HEK293 (cell line): ENCODE data around the gene CRTAC1.

Experiments used
- CTCF ChIA-PET: fragments of 350-600 bp; formaldehyde crosslinking; extraction: SDS; loops from one replicate; lab custom pipeline; 2021; ENCODE audit warnings: antibody characterized with exemption; lab: Yijun Ruan, JAX
- POLR2A ChIA-PET: fragments of 300-600 bp; formaldehyde crosslinking; extraction: SDS; loops from one replicate; lab custom pipeline; 2020; ENCODE audit warnings: antibody characterized with exemption, inconsistent platforms; lab: Yijun Ruan, JAX
- H3K27ac ChIP-seq: fragments of 200-500 bp; sonication (Bioruptor generic); 2 replicates; pipeline ENCODE4 v1.5.1; 2014; ENCODE audit warnings: low read depth, low read length, control low read depth, inconsistent platforms; ENCODE audit errors: extremely low read depth
- H3K36me3 ChIP-seq, 2 experiments: fragments of 200-500 bp in 1 of 2; sonication (Bioruptor generic) in 1 of 2; 1 replicate in 1 of 2; 2 replicates in 1 of 2; pipeline ENCODE4 v1.5.1; 2014 to 2017; ENCODE audit warnings: inconsistent platforms in 2 of 2, low read length in 2 of 2; ENCODE audit not compliant: control insufficient read depth in 2 of 2, insufficient read depth in 1 of 2
- H3K4me1 ChIP-seq: fragments of 200-500 bp; sonication (Bioruptor generic); 2 replicates; pipeline ENCODE4 v1.5.1; 2014; ENCODE audit warnings: mild to moderate bottlenecking, low read length, inconsistent platforms; ENCODE audit not compliant: control insufficient read depth, insufficient read depth
- H3K4me3 ChIP-seq: 2 replicates; pipeline ENCODE4 v1.5.1; 2011; ENCODE audit warnings: low read depth, mild to moderate bottlenecking, control low read depth, low read length, moderate library complexity
- H3K9me3 ChIP-seq: fragments of 200-500 bp; sonication (Bioruptor generic); 2 replicates; pipeline ENCODE4 v1.5.1; 2014; ENCODE audit warnings: low read depth, low read length, inconsistent platforms; ENCODE audit not compliant: control insufficient read depth, insufficient read depth
- REST ChIP-seq: fragments of 450-650 bp; formaldehyde crosslinking; IDR thresholded peaks from 2 replicates; pipeline ENCODE4 v1.5.1; 2016; ENCODE audit warnings: missing biosample characterization, missing genetic modification characterization
- ZBTB17 ChIP-seq: fragments of 450-650 bp; formaldehyde crosslinking; IDR thresholded peaks from 2 replicates; pipeline ENCODE4 v1.5.1; 2016; ENCODE audit warnings: missing biosample characterization, missing genetic modification characterization
- ZNF202 ChIP-seq: fragments of 450-650 bp; formaldehyde crosslinking; IDR thresholded peaks from 2 replicates; pipeline ENCODE4 v1.5.1; 2016; ENCODE audit warnings: missing biosample characterization, missing genetic modification characterization, borderline replicate concordance
- ZNF239 ChIP-seq: fragments of 450-650 bp; formaldehyde crosslinking; IDR thresholded peaks from 2 replicates; pipeline ENCODE4 v1.5.1; 2016; ENCODE audit warnings: missing biosample characterization, missing genetic modification characterization
- ZNF510 ChIP-seq: fragments of 450-650 bp; formaldehyde crosslinking; IDR thresholded peaks from 2 replicates; pipeline ENCODE4 v1.5.1; 2018; ENCODE audit warnings: mild to moderate bottlenecking, missing genetic modification characterization, missing biosample characterization; ENCODE audit not compliant: insufficient replicate concordance
- ZNF521 ChIP-seq: fragments of 450-650 bp; formaldehyde crosslinking; IDR thresholded peaks from 2 replicates; pipeline ENCODE4 v1.5.1; 2017; ENCODE audit warnings: missing biosample characterization, mild to moderate bottlenecking, missing genetic modification characterization
- ZNF530 ChIP-seq: fragments of 450-650 bp; formaldehyde crosslinking; IDR thresholded peaks from 2 replicates; pipeline ENCODE4 v1.5.1; 2016; ENCODE audit warnings: low read depth, missing biosample characterization, missing genetic modification characterization
- ZNF544 ChIP-seq: fragments of 450-650 bp; formaldehyde crosslinking; IDR thresholded peaks from 2 replicates; pipeline ENCODE4 v1.5.0; 2017; ENCODE audit warnings: missing biosample characterization, missing genetic modification characterization
- ZNF548 ChIP-seq: fragments of 450-650 bp; formaldehyde crosslinking; IDR thresholded peaks from 2 replicates; pipeline ENCODE4 v1.5.1; 2016; ENCODE audit warnings: missing biosample characterization, missing genetic modification characterization
- ZNF624 ChIP-seq: fragments of 450-650 bp; formaldehyde crosslinking; IDR thresholded peaks from 2 replicates; pipeline ENCODE4 v1.5.1; 2017; ENCODE audit warnings: missing biosample characterization, missing genetic modification characterization
- ZNF785 ChIP-seq: fragments of 450-650 bp; formaldehyde crosslinking; IDR thresholded peaks from 2 replicates; pipeline ENCODE4 v1.5.1; 2016; ENCODE audit warnings: missing biosample characterization, missing genetic modification characterization
- ZSCAN30 ChIP-seq: fragments of 450-650 bp; IDR thresholded peaks from 2 replicates; pipeline ENCODE4 v1.5.1; 2018; ENCODE audit warnings: missing biosample characterization, mild to moderate bottlenecking, missing genetic modification characterization, moderate library complexity
- ZXDB ChIP-seq: fragments of 450-650 bp; formaldehyde crosslinking; IDR thresholded peaks from 2 replicates; pipeline ENCODE4 v1.5.1; 2016; ENCODE audit warnings: missing biosample characterization, missing genetic modification characterization
- TF ChIP-seq, protein P1 (sequence below): fragments of 450-650 bp; formaldehyde crosslinking; conservative IDR thresholded peaks from 2 replicates; pipeline ENCODE4 v1.5.1; 2016; ENCODE audit warnings: low read depth, missing biosample characterization, missing genetic modification characterization
- TF ChIP-seq, protein P2 (sequence below): fragments of 450-650 bp; formaldehyde crosslinking; IDR thresholded peaks from 2 replicates; pipeline ENCODE4 v1.5.1; 2016; ENCODE audit warnings: missing biosample characterization, missing genetic modification characterization
- TF ChIP-seq, protein P3 (sequence below): fragments of 450-650 bp; formaldehyde crosslinking; IDR thresholded peaks from 2 replicates; pipeline ENCODE4 v1.5.1; 2017; ENCODE audit warnings: missing biosample characterization, missing genetic modification characterization

Gene CRTAC1

DNA sequence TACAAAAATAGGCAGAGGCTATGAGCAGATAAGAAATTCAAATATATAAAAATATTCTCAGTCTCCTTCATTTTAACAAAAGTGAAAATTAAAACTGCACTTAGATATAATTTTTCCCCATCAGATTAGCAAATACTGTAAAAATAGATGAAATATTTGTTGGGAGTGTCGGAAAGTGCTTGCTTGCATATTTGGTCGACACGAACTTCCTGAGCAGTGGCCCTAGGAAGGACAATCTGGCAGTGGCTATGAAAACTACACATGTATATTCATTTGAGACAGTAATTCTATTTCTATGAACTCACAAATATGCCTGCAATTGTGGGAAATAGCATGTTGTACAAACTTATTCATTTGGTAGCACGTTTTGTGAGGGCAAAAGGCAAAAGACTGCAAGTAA, 99.4 kb downstream of the CRTAC1 start (continued):
- TF ChIP-seq, protein P1, sequence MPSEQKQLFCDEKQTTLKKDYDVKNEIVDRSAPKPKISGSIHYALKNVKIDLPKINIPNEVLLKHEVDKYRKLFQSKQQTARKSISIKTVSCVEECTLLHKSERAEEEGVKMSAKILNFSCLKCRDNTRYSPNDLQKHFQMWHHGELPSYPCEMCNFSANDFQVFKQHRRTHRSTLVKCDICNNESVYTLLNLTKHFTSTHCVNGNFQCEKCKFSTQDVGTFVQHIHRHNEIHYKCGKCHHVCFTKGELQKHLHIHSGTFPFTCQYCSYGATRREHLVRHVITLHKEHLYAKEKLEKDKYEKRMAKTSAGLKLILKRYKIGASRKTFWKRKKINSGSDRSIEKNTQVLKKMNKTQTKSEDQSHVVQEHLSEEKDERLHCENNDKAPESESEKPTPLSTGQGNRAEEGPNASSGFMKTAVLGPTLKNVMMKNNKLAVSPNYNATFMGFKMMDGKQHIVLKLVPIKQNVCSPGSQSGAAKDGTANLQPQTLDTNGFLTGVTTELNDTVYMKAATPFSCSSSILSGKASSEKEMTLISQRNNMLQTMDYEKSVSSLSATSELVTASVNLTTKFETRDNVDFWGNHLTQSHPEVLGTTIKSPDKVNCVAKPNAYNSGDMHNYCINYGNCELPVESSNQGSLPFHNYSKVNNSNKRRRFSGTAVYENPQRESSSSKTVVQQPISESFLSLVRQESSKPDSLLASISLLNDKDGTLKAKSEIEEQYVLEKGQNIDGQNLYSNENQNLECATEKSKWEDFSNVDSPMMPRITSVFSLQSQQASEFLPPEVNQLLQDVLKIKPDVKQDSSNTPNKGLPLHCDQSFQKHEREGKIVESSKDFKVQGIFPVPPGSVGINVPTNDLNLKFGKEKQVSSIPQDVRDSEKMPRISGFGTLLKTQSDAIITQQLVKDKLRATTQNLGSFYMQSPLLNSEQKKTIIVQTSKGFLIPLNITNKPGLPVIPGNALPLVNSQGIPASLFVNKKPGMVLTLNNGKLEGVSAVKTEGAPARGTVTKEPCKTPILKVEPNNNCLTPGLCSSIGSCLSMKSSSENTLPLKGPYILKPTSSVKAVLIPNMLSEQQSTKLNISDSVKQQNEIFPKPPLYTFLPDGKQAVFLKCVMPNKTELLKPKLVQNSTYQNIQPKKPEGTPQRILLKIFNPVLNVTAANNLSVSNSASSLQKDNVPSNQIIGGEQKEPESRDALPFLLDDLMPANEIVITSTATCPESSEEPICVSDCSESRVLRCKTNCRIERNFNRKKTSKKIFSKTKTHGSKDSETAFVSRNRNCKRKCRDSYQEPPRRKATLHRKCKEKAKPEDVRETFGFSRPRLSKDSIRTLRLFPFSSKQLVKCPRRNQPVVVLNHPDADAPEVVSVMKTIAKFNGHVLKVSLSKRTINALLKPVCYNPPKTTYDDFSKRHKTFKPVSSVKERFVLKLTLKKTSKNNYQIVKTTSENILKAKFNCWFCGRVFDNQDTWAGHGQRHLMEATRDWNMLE (tag by site-specific recombination), result no peak
- TF ChIP-seq ZNF548 (tag by site-specific recombination) (no peak), ZXDB (tag by site-specific recombination) (no peak), ZSCAN30 (no peak), ZNF530 (tag by site-specific recombination) (no peak), ZNF239 (tag by site-specific recombination) (no peak), ZNF202 (tag by site-specific recombination) (no peak), ZNF521 (tag by site-specific recombination) (no peak)
- TF ChIP-seq, protein P2, sequence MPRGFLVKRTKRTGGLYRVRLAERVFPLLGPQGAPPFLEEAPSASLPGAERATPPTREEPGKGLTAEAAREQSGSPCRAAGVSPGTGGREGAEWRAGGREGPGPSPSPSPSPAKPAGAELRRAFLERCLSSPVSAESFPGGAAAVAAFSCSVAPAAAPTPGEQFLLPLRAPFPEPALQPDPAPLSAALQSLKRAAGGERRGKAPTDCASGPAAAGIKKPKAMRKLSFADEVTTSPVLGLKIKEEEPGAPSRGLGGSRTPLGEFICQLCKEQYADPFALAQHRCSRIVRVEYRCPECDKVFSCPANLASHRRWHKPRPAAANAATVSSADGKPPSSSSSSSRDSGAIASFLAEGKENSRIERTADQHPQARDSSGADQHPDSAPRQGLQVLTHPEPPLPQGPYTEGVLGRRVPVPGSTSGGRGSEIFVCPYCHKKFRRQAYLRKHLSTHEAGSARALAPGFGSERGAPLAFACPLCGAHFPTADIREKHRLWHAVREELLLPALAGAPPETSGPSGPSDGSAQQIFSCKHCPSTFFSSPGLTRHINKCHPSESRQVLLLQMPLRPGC, result no peak

DNA sequence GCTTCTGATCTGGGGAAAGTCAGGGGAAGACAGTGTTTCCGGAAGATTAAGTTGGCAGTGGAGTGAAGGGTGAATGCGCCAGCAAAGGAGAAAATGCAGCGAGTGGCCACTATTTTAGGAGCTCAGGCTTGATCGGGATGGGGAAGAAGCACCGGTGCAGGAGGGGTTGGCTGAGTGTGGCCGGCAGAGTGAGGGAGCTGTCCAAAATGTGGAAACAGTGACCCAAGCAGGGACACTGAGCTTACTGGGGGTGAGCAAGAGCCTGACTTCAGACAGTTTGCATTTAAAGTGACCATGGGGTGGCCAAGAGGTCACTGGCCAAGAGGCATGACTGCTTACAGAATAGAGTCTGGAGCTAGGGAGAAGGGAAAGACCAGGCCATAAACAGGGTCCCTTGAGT, 101.5 kb downstream of the CRTAC1 start:
- no peak overlapping the region for H3K27ac ChIP-seq
- H3K4me1 ChIP-seq, result no peaks in the 10 kb centered on the region
- TF ChIP-seq ZNF544 (tag by site-specific recombination) (no peak), REST (peak; percentile 78)
- TF ChIP-seq, all 188 proteins: peak for 1
- ChIA-PET POLR2A (no interaction called here), CTCF (interaction anchor here (0.7 kb wide), 1 partner anchor 463 kb away, joined by 4 read pairs; no protein-coding TSS in a partner anchor)
- Histone ChIP-seq H3K36me3 (no peaks in the 10 kb centered on the region), H3K9me3 (no peaks in the 10 kb centered on the region), H3K4me3 (no peak overlapping the region)

DNA sequence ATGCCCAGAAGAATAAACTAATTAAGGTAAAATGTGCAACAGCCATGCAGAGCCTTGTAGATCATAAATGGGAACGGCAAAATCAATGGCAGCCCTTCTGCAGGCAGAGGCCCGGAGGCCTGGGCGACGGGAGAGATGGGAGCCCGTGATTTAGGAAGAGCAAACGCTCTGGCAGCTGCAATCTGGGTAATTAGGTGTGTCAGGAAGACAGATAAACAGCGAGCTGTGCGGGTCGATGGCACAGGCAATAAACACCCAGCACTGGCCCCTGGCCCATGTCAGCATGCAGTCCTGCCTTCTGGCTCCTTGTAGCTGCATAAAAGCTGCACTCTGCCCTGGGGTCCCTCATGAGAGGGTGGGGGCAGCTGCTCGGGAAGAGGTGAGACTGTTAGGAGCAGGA, 102.8 kb downstream of the CRTAC1 start:
- TF ChIP-seq ZNF785 (tag by site-specific recombination) (no peak), ZNF510 (no peak), ZNF624 (no peak), ZBTB17 (tag by site-specific recombination) (peak; percentile 36; the same call in 1 of the 2 replicates)
- TF ChIP-seq, protein P3, sequence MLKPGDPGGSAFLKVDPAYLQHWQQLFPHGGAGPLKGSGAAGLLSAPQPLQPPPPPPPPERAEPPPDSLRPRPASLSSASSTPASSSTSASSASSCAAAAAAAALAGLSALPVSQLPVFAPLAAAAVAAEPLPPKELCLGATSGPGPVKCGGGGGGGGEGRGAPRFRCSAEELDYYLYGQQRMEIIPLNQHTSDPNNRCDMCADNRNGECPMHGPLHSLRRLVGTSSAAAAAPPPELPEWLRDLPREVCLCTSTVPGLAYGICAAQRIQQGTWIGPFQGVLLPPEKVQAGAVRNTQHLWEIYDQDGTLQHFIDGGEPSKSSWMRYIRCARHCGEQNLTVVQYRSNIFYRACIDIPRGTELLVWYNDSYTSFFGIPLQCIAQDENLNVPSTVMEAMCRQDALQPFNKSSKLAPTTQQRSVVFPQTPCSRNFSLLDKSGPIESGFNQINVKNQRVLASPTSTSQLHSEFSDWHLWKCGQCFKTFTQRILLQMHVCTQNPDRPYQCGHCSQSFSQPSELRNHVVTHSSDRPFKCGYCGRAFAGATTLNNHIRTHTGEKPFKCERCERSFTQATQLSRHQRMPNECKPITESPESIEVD (tag by site-specific recombination), result no peak
- POLR2A ChIA-PET, result no interaction called here

More for the DNA sequence above, 102.8 kb downstream of the CRTAC1 start:
- no peaks in the 10 kb centered on the region for H3K4me1 ChIP-seq
- H3K9me3 ChIP-seq, result no peaks in the 10 kb centered on the region
- no peak overlapping the region for H3K27ac ChIP-seq
- no peak overlapping the region for H3K4me3 ChIP-seq
- CTCF ChIA-PET, result interaction anchor here (0.6 to 1.7 kb wide), 2 partner anchors 13 to 34 kb away, joined by 3 to 6 read pairs; no protein-coding TSS in a partner anchor
- no peaks in the 10 kb centered on the region for H3K36me3 ChIP-seq
